Parathyroid adenoma (tissue), 2 donors: ENCODE data around the gene CORO1A.
A peak's percentile ranks its signal among the peaks of the same experiment; 100 is the strongest.

ENCODE experiments used
- H2AFZ ChIP-seq: fragments of 300-600 bp; sonication (generic); one replicate; pipeline ENCODE4 v1.7.0; 2017; ENCODE audit warnings: antibody characterized with exemption, mild to moderate bottlenecking
- H3K27ac ChIP-seq: fragments of 300-600 bp; sonication (generic); one replicate; pipeline ENCODE4 v1.7.0; 2017
- H3K27me3 ChIP-seq: fragments of 300-600 bp; sonication (generic); one replicate; pipeline ENCODE4 v1.7.0; 2017; ENCODE audit warnings: low read length; ENCODE audit not compliant: control insufficient read depth, insufficient read depth
- H3K36me3 ChIP-seq: fragments of 300-600 bp; sonication (generic); one replicate; pipeline ENCODE4 v1.7.0; 2017; ENCODE audit warnings: low read length; ENCODE audit not compliant: control insufficient read depth, insufficient read depth
- H3K4me1 ChIP-seq: fragments of 300-600 bp; sonication (generic); one replicate; pipeline ENCODE4 v1.7.0; 2017; ENCODE audit warnings: control low read depth
- H3K4me2 ChIP-seq: fragments of 300-600 bp; sonication (generic); one replicate; pipeline ENCODE4 v1.7.0; 2017; ENCODE audit warnings: low read length
- H3K4me3 ChIP-seq: fragments of 300-600 bp; sonication (generic); one replicate; pipeline ENCODE4 v1.7.0; 2017; ENCODE audit warnings: low read depth, low read length
- H3K79me2 ChIP-seq: fragments of 300-600 bp; sonication (generic); one replicate; pipeline ENCODE4 v1.7.0; 2017; ENCODE audit warnings: control low read depth
- H3K9ac ChIP-seq: fragments of 300-600 bp; sonication (generic); one replicate; pipeline ENCODE4 v1.7.0; 2017; ENCODE audit warnings: mild to moderate bottlenecking
- H3K9me3 ChIP-seq: fragments of 300-600 bp; sonication (generic); one replicate; pipeline ENCODE4 v1.7.0; 2017; ENCODE audit warnings: low read length; ENCODE audit not compliant: control insufficient read depth
- TF ChIP-seq, protein P1 (sequence below): fragments of 300-600 bp; sonication (generic); IDR thresholded peaks from one replicate; pipeline ENCODE4 v1.7.0; 2017; ENCODE audit warnings: antibody characterized with exemption, mild to moderate bottlenecking
- donor health status: primary hyperparathyroidism.

CORO1A gene

DNA sequence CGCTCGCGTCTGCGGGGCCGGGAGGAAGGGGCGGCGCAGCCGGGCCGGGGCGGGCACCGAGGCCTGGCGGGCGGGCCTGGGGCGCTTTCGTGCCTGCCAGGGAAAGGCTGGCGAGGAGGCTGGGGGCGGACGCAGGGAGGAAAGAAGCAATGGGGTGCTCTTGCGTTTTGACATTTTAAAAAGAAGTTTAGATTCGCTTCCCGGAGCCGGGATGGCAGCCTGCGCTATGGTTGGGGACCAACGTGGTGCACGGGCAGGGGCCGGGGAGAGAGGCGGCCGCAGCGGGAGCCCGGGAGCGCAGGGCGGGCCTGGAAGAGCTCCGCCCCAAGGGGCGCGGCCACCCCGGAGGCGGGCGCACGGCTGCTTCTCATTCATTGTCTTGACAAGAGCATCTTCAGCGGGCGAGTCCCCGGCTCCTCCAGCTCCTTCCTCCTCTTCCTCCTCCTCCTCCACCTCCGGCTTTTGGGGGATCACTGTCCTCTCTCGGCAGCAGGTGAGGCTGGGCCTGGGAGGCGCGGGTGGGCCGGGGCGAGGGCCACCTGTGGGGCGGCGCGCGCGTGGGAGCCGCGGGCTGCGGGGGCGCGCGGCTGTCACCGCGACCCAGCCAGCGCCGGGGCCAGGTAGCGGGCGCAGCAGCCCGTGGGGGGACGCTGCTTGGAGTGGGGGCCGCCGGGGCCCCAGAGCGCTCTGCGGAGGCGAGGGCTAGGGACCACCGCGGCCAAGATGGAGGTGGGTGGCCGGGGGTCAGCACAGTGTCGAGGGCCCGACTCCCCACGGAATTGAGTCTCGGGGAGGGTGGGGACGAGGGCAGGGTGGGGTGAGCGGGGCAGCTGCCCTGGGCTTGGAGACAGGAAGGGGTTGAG, at the start of gene CORO1A:
TSS of gene CORO1A (plus strand) at position 370 of the 863 bp plus-strand sequence. CDS start 1,608 bp downstream, outside the sequence.
- H3K36me3 ChIP-seq, result no peaks in the 10 kb centered on the region
- H3K4me3 ChIP-seq, result peak within 1 kb of the TSS; percentile 57
- H3K9me3 ChIP-seq, result no peaks in the 10 kb centered on the region
- H3K79me2 ChIP-seq, result peaks cover 9% of the 10 kb centered on the region
- H2AFZ ChIP-seq, result peak within 1 kb of the TSS; percentile 97
- peaks cover 5% of the 10 kb centered on the region for H3K4me1 ChIP-seq
- peak within 1 kb of the TSS; percentile 81 for H3K4me2 ChIP-seq
- no peak within 1 kb of the TSS for H3K9ac ChIP-seq
- H3K27me3 ChIP-seq, result no peaks in the 10 kb centered on the region
- TF ChIP-seq, protein P1, sequence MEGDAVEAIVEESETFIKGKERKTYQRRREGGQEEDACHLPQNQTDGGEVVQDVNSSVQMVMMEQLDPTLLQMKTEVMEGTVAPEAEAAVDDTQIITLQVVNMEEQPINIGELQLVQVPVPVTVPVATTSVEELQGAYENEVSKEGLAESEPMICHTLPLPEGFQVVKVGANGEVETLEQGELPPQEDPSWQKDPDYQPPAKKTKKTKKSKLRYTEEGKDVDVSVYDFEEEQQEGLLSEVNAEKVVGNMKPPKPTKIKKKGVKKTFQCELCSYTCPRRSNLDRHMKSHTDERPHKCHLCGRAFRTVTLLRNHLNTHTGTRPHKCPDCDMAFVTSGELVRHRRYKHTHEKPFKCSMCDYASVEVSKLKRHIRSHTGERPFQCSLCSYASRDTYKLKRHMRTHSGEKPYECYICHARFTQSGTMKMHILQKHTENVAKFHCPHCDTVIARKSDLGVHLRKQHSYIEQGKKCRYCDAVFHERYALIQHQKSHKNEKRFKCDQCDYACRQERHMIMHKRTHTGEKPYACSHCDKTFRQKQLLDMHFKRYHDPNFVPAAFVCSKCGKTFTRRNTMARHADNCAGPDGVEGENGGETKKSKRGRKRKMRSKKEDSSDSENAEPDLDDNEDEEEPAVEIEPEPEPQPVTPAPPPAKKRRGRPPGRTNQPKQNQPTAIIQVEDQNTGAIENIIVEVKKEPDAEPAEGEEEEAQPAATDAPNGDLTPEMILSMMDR, result no peak
- no peak within 1 kb of the TSS for H3K27ac ChIP-seq

DNA sequence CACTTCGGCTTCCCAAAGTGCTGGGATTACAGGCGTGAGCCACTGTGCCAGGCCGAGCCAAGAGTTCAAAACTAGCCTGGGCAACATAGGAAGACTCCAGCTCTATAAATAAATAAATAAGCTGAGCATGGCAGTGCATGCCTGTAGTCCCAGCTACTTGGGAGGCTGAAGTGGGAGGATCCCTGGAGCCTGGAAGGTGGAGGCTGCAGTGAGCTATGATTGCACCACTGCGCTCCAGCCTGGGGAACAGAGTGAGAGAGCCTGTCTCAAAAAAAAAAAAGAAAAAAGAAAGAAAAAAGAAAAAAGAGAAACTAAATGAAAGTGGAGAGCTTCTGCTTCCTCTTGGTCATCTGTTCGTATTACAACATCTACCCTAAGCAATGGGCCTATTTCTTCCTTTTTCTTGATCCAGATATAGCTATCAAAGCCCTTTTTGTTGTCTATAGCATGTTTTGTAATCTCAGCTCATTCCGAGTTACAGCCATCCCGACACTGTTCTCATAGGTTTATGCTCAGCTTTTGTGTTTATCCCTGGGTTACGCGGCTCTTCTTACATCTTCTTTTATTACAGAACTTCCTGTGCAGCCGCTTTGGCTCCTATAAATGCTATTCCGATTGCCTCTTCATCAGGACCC, 46.3 kb upstream of the CORO1A start:
- Histone ChIP-seq H3K79me2 (no peaks in the 10 kb centered on the region), H3K9me3 (no peaks in the 10 kb centered on the region), H3K27me3 (no peaks in the 10 kb centered on the region), H3K36me3 (no peaks in the 10 kb centered on the region), H3K4me2 (no peak overlapping the region), H3K9ac (no peak overlapping the region), H2AFZ (no peak overlapping the region), H3K27ac (no peak overlapping the region), H3K4me1 (no peaks in the 10 kb centered on the region), H3K4me3 (no peak overlapping the region)
- TF ChIP-seq, protein P1, result no peak

DNA sequence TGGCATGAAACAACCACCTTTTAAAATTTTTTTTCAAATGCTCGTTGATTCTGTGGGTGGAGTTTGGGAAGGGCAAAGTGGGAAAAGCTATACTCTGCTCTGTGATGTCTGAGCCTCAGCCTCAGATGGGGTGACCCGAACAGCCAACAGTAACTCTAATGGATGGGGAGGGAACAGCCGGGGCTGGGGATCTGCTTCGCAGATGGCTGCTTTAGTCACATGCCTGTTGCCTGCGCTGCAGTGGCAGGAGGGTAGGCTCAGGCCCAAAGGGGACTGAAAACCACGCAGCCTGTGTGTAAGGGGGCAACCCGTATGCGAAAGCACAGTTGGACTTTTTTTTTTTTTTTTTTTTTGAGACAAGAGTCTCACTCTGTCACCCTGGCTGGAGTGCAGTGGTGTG, 45.5 kb upstream of the CORO1A start:
- Histone ChIP-seq H3K9me3 (no peaks in the 10 kb centered on the region), H2AFZ (no peak overlapping the region), H3K4me2 (no peak overlapping the region), H3K4me1 (no peaks in the 10 kb centered on the region), H3K9ac (no peak overlapping the region), H3K27me3 (no peaks in the 10 kb centered on the region), H3K4me3 (no peak overlapping the region), H3K36me3 (no peaks in the 10 kb centered on the region), H3K79me2 (no peaks in the 10 kb centered on the region), H3K27ac (no peak overlapping the region)
- TF ChIP-seq, protein P1, result no peak

DNA sequence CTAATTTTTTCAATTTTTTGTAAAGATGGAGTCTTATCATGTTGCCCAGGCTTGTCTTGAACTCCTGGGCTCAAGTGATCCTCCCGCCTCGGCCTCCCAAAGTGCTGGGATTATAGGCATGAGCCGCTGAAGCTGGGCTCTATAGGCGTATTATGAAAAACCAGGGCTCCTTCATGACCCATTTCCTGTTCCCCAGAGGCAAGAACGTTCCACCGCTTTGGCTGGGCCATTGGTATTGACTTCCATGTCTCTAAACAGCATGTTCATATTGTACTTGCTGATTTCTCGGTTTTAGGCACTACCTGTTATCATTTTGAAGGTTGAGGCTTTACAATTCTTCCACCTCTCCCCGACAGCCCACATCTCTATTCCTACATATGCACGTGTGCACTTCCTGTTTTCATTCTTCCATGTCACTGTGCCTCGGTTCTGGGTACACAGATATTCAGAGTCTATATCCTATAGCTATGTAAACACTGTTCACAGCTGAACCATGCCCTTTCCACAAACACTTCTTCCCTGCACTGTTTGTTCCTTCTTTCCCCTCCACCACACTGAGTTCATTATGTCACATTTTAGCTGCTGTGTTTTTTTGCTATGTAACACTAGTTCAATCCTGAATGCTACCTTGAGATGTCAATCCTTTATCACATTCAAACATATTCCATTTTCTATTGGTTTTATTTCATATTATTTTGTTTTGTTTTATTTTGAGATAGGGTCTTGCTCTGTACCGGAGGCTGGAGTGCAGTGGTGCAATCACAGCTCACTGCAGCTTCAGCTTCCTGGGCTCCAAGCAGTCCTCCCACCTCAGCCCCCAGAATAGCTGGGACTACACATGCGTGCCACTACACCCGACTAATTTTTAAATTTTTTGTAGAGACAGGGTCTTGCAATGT, 43.6 kb upstream of the CORO1A start:
- Histone ChIP-seq H3K27me3 (no peaks in the 10 kb centered on the region), H3K4me2 (no peak overlapping the region), H3K9ac (no peak overlapping the region), H3K9me3 (no peaks in the 10 kb centered on the region), H3K27ac (no peak overlapping the region), H3K36me3 (no peaks in the 10 kb centered on the region), H2AFZ (peak overlapping the region; percentile 33), H3K4me1 (no peaks in the 10 kb centered on the region), H3K79me2 (no peaks in the 10 kb centered on the region), H3K4me3 (no peak overlapping the region)
- TF ChIP-seq, protein P1, result no peak
